Osteocyte (in vitro differentiated cells): ENCODE results near the gene ALOX15. TPM values are rescaled to one million over a fixed set of nuclear protein-coding genes. Genes with fewer than 3 reads are reported as not detected.
"Not testable (repeated sequence)": the region's sequence is repeated elsewhere in the genome, so short reads cannot be mapped to it uniquely, and the experiment has no call there.

Experiments
- DNase-seq: peaks from one replicate; pipeline ENCODE4 v3.0.0; 2021; ENCODE audit warnings: mixed read lengths; ENCODE audit not compliant: unreplicated experiment; ENCODE audit errors: extremely low spot score
- H3K27ac Mint-ChIP-seq: one replicate; pipeline ENCODE4 v1.8.0; 2021; ENCODE audit warnings: mild to moderate bottlenecking, mixed read lengths; ENCODE audit not compliant: unreplicated experiment
- H3K27me3 Mint-ChIP-seq: one replicate; pipeline ENCODE4 v1.8.0; 2021; ENCODE audit warnings: mixed read lengths; ENCODE audit not compliant: unreplicated experiment
- H3K36me3 Mint-ChIP-seq: one replicate; pipeline ENCODE4 v1.8.0; 2021; ENCODE audit warnings: mixed read lengths; ENCODE audit not compliant: unreplicated experiment
- H3K4me1 Mint-ChIP-seq: one replicate; pipeline ENCODE4 v1.8.0; 2021; ENCODE audit warnings: mixed read lengths; ENCODE audit not compliant: unreplicated experiment
- H3K4me3 Mint-ChIP-seq: one replicate; pipeline ENCODE4 v1.8.0; 2021; ENCODE audit warnings: mild to moderate bottlenecking, moderate library complexity, mixed read lengths; ENCODE audit not compliant: unreplicated experiment
- H3K9me3 Mint-ChIP-seq: one replicate; pipeline ENCODE4 v1.8.0; 2021; ENCODE audit warnings: mixed read lengths; ENCODE audit not compliant: unreplicated experiment
- total RNA-seq: library from RNA; stranded (reverse); gene quantifications from 2 replicates; pipeline ENCODE4 v1.2.1, GENCODE V29; 2021
- TF ChIP-seq, protein P1 (sequence below): fragments of 200-600 bp; sonication (generic); IDR thresholded peaks from 2 replicates; pipeline ENCODE4 v1.5.0; 2021; ENCODE audit warnings: antibody characterized with exemption, mild to moderate bottlenecking, moderate library complexity

ALOX15 gene
- total RNA-seq, 1 donor from 2014 or later: not detected

DNA sequence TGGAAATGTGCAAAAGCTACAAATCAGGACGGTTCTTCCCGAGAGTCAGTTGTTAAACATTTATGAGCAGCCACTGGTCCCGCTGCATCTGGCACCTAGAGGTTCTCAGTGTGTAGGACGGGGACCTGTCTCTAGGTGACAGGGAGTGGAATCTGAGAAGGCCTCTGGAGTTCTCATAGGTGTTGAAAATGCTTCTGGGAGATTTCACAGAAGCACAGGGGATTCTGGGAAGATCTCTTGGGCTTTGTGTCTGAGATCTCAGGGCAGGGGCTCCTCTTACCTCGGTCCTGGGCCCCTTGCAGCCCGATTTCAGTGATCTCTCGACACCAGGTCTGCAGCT is 8.9 kb downstream of the ALOX15 start:
- H3K9me3 Mint-ChIP-seq: no peaks in the 10 kb centered on the region
- H3K36me3 Mint-ChIP-seq: no peaks in the 10 kb centered on the region
- DNase-seq: no peak
- no peak overlapping the region for H3K27ac Mint-ChIP-seq
- no peak overlapping the region for H3K4me3 Mint-ChIP-seq
- TF ChIP-seq, protein P1, sequence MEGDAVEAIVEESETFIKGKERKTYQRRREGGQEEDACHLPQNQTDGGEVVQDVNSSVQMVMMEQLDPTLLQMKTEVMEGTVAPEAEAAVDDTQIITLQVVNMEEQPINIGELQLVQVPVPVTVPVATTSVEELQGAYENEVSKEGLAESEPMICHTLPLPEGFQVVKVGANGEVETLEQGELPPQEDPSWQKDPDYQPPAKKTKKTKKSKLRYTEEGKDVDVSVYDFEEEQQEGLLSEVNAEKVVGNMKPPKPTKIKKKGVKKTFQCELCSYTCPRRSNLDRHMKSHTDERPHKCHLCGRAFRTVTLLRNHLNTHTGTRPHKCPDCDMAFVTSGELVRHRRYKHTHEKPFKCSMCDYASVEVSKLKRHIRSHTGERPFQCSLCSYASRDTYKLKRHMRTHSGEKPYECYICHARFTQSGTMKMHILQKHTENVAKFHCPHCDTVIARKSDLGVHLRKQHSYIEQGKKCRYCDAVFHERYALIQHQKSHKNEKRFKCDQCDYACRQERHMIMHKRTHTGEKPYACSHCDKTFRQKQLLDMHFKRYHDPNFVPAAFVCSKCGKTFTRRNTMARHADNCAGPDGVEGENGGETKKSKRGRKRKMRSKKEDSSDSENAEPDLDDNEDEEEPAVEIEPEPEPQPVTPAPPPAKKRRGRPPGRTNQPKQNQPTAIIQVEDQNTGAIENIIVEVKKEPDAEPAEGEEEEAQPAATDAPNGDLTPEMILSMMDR: no peak
- H3K27me3 Mint-ChIP-seq: peaks cover 35% of the 10 kb centered on the region
- H3K4me1 Mint-ChIP-seq: no peaks in the 10 kb centered on the region

GRCh38 chr17:4631836-4632580 is 9.5 kb downstream of the ALOX15 start:
- TF ChIP-seq, protein P1: no peak
- H3K27me3 Mint-ChIP-seq: peaks cover 34% of the 10 kb centered on the region
- no peak for DNase-seq
- H3K4me1 Mint-ChIP-seq: no peaks in the 10 kb centered on the region
- H3K4me3 Mint-ChIP-seq: no peak overlapping the region
- no peak overlapping the region for H3K27ac Mint-ChIP-seq
- no peaks in the 10 kb centered on the region for H3K36me3 Mint-ChIP-seq
- H3K9me3 Mint-ChIP-seq: no peaks in the 10 kb centered on the region

GRCh38 chr17:4631431-4631830 is 10.0 kb downstream of the ALOX15 start:
- Mint-ChIP-seq H3K4me1 (no peaks in the 10 kb centered on the region), H3K9me3 (no peaks in the 10 kb centered on the region), H3K36me3 (no peaks in the 10 kb centered on the region), H3K27me3 (peaks cover 31% of the 10 kb centered on the region), H3K4me3 (no peak overlapping the region), H3K27ac (no peak overlapping the region)
- TF ChIP-seq, protein P1: no peak
- DNase-seq: no peak

- Mint-ChIP-seq H3K27me3 (peaks cover 22% of the 10 kb centered on the region), H3K4me3 (no peak overlapping the region)
Observed at GRCh38 chr17:4626734-4627256, 14.7 kb downstream of the ALOX15 start.

DNA sequence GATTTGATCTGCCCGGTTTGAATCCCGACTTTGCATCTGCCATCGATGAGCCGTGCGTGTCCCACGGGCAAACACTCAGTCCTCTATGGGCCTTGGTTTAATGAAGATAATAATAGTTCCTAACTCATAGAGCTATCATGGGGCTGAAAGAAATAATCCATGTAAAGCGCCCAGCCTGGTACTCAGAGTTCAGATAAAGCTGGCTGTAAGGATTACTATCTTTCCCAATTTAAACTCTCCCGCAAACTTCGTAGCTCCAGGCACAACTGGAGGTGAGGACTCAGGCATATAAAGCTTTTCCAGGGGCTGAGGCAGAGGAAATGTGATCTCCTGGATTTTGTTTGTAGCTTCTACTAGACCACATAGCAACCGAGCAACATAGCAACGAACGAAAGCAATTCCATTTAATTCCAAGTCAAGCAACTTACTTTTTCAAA is 16.3 kb downstream of the ALOX15 start:
- Mint-ChIP-seq H3K4me1 (peaks cover 6% of the 10 kb centered on the region), H3K27me3 (peaks cover 22% of the 10 kb centered on the region), H3K27ac (no peak overlapping the region), H3K9me3 (no peaks in the 10 kb centered on the region), H3K4me3 (no peak overlapping the region), H3K36me3 (no peaks in the 10 kb centered on the region)
- TF ChIP-seq, protein P1: no peak
- no peak for DNase-seq

More at GRCh38 chr17:4626734-4627256, 14.7 kb downstream of the ALOX15 start:
- H3K27ac Mint-ChIP-seq: no peak overlapping the region
- no peak for DNase-seq
- TF ChIP-seq, protein P1: no peak
- H3K4me1 Mint-ChIP-seq: peaks cover 6% of the 10 kb centered on the region
- no peaks in the 10 kb centered on the region for H3K36me3 Mint-ChIP-seq
- H3K9me3 Mint-ChIP-seq: no peaks in the 10 kb centered on the region

DNA sequence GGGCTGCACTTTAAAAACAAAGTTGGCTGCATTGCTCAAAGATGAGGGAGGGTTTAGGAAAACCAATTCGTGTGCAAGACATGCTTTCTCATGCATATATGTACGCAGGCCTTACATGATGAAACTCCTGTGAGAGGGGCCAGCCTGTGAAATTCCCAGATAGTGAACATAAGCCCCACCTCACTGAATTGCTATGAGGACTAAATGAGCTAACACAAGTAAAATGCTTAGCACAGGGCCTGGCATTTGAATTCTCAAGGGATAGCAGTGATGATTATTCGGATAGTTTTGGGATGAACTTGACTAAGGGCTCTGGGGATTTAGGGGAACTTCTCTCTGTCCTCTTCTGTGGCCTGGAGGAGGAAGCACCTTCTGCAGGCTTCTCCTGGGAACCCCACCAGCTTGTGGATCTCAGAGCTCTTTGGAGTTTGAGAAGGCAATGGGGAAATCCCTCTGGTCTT is 17.0 kb downstream of the ALOX15 start:
- peaks cover 22% of the 10 kb centered on the region for H3K27me3 Mint-ChIP-seq
- H3K4me3 Mint-ChIP-seq, DNase-seq, H3K36me3 Mint-ChIP-seq, H3K9me3 Mint-ChIP-seq, H3K27ac Mint-ChIP-seq, H3K4me1 Mint-ChIP-seq: not testable (repeated sequence)
